Keratinocyte (primary cell): ENCODE measurements around the gene KDM3B. TPM values are rescaled to one million over a fixed set of nuclear protein-coding genes. Genes with fewer than 3 reads are reported as not detected.

Experiments used
- DNase-seq: peaks from one replicate; pipeline ENCODE4 v3.0.0-alpha.2; 2011; ENCODE audit warnings: low read depth, missing footprints, low spot score
- FAIRE-seq: peaks from 2 replicates; lab custom pipeline; 2011; peaks lifted over from hg19 to GRCh38; lab: Jason Lieb, UNC
- H2AFZ ChIP-seq: 2 replicates; pipeline ENCODE4 v1.6.0; 2012; ENCODE audit warnings: low read length, control low read depth, inconsistent platforms; ENCODE audit not compliant: control insufficient read depth
- H3K27ac ChIP-seq: 2 replicates; pipeline ENCODE4 v1.5.1; 2011; ENCODE audit warnings: low read length; ENCODE audit not compliant: control insufficient read depth, insufficient read depth
- H3K27me3 ChIP-seq: 3 replicates; pipeline ENCODE4 v1.6.0; 2011; ENCODE audit warnings: low read length; ENCODE audit not compliant: control insufficient read depth, insufficient read depth; ENCODE audit errors: extremely low read depth
- H3K36me3 ChIP-seq, 2 experiments: 2 replicates in 1 of 2; 3 replicates in 1 of 2; pipeline ENCODE4 v1.5.1; 2011; ENCODE audit warnings: low read length in 2 of 2, mild to moderate bottlenecking in 1 of 2; ENCODE audit not compliant: control insufficient read depth in 2 of 2, insufficient read depth in 2 of 2; ENCODE audit errors: extremely low read depth in 1 of 2
- H3K4me1 ChIP-seq: 3 replicates; pipeline ENCODE4 v1.5.1; 2011; ENCODE audit warnings: low read length; ENCODE audit not compliant: control insufficient read depth, insufficient read depth; ENCODE audit errors: extremely low read depth
- H3K4me2 ChIP-seq: 3 replicates; pipeline ENCODE4 v1.6.0; 2011; ENCODE audit warnings: low read depth, low read length; ENCODE audit not compliant: control insufficient read depth, insufficient read depth; ENCODE audit errors: extremely low read depth
- H3K4me3 ChIP-seq, 3 experiments: fragments of 200-600 bp in 1 of 3; sonication (generic) in 1 of 3; 2 replicates in 2 of 3; 3 replicates in 1 of 3; pipeline ENCODE4 v1.5.1; 2011 to 2016; ENCODE audit warnings: low read length in 3 of 3, mild to moderate bottlenecking in 3 of 3, control low read depth in 2 of 3, inconsistent platforms in 1 of 3, low read depth in 1 of 3, mixed read lengths in 1 of 3, mixed run types in 1 of 3, moderate library complexity in 1 of 3; ENCODE audit not compliant: control insufficient read depth in 2 of 3, insufficient read depth in 2 of 3; ENCODE audit errors: extremely low read depth in 1 of 3
- H3K79me2 ChIP-seq: 2 replicates; pipeline ENCODE4 v1.6.0; 2012; ENCODE audit warnings: low read length; ENCODE audit not compliant: control insufficient read depth, insufficient read depth
- H3K9ac ChIP-seq: 3 replicates; pipeline ENCODE4 v1.6.0; 2011; ENCODE audit warnings: low read length; ENCODE audit not compliant: control insufficient read depth, insufficient read depth; ENCODE audit errors: extremely low read depth
- H3K9me1 ChIP-seq: 3 replicates; pipeline ENCODE4 v1.6.0; 2011; ENCODE audit warnings: low read length; ENCODE audit not compliant: control insufficient read depth, insufficient read depth; ENCODE audit errors: extremely low read depth
- H3K9me3 ChIP-seq: 2 replicates; pipeline ENCODE4 v1.5.1; 2012; ENCODE audit warnings: low read depth, low read length; ENCODE audit not compliant: control insufficient read depth
- H4K20me1 ChIP-seq: 3 replicates; pipeline ENCODE4 v1.6.0; 2011; ENCODE audit warnings: low read length; ENCODE audit not compliant: control insufficient read depth, insufficient read depth; ENCODE audit errors: extremely low read depth
- EZH2 ChIP-seq: IDR thresholded peaks from one replicate; pipeline ENCODE4 v1.6.1; 2012; ENCODE audit warnings: inconsistent platforms, mild to moderate bottlenecking, low read length, moderate library complexity
- dilution Hi-C: fragments of 300-500 bp; cut with MboI; formaldehyde crosslinking; loops from one replicate; pipeline ENCODE4 v1.7.0; 2020; ENCODE audit warnings: low sequenced_read_pairs; ENCODE audit not compliant: extremely low pct_ligation_motif_present
- polyA plus RNA-seq, 5 experiments: library from polyadenylated mRNA; depleted of rRNA in 3 of 5; stranded (reverse) in 3 of 5; stranded (forward) in 1 of 5; unstranded in 1 of 5; fragments of >200 nt; gene quantifications; 1 replicate in 1 of 5; 2 replicates in 3 of 5; 3 replicates in 1 of 5; pipeline versions ENCODE4 v1.2.1 to v1.2.3, GENCODE V29; 2011 to 2012; ENCODE audit warnings: missing spikeins in 2 of 5, low read depth in 1 of 5, low replicate concordance in 1 of 5
- TF ChIP-seq, protein P1 (sequence below), 3 experiments: IDR thresholded peaks in 1 of 3; conservative IDR thresholded peaks in 1 of 3; optimal IDR thresholded peaks in 1 of 3; 2 replicates in 2 of 3; 3 replicates in 1 of 3; pipeline versions ENCODE3 to v1.5.1; 2011; ENCODE audit warnings: low read length in 3 of 3, mild to moderate bottlenecking in 3 of 3, moderate library complexity in 2 of 3, control low read depth in 1 of 3, inconsistent platforms in 1 of 3; ENCODE audit not compliant: insufficient read depth in 2 of 3; ENCODE audit errors: extremely low read depth in 1 of 3

The KDM3B gene
- polyA plus RNA-seq, 1 donor (not counting 4 experiments of a cell fraction or from before 2014, with no cell fraction given), result 28.8 TPM

DNA sequence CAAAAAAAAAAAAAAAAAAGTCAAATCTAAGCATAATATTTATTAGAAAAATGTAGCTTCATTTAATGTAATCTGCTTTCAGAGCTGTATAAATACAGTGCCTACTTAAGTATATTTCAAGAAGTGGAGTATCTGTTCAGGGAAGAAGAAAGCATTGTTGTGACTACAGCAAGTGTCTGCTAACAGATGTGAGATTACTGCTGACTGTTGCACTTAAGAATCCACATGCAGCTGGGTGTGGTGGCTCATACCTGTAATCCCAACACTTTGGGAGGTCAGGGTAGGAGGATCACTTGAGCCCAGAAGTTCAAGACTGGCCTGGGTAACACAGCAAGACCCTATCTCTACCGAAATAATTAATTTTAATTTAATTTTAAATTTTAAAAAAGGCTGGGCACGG, 19.0 kb downstream of the KDM3B start:
- Histone ChIP-seq H3K27me3 (no peaks in the 10 kb centered on the region), H3K36me3 (no peaks in the 10 kb centered on the region), H3K4me1 (no peaks in the 10 kb centered on the region), H3K27ac (no peak overlapping the region), H3K9me1 (peaks cover 3% of the 10 kb centered on the region), H3K9me3 (no peaks in the 10 kb centered on the region), H4K20me1 (peaks cover 4% of the 10 kb centered on the region), H3K79me2 (peaks cover 48% of the 10 kb centered on the region), H3K9ac (no peak overlapping the region), H3K4me3 (no peak overlapping the region), H2AFZ (no peak overlapping the region), H3K4me2 (no peak overlapping the region)
- dilution Hi-C loops, result no loop called here
- FAIRE-seq, result no peak
- no peak for TF ChIP-seq EZH2
- TF ChIP-seq, protein P1, sequence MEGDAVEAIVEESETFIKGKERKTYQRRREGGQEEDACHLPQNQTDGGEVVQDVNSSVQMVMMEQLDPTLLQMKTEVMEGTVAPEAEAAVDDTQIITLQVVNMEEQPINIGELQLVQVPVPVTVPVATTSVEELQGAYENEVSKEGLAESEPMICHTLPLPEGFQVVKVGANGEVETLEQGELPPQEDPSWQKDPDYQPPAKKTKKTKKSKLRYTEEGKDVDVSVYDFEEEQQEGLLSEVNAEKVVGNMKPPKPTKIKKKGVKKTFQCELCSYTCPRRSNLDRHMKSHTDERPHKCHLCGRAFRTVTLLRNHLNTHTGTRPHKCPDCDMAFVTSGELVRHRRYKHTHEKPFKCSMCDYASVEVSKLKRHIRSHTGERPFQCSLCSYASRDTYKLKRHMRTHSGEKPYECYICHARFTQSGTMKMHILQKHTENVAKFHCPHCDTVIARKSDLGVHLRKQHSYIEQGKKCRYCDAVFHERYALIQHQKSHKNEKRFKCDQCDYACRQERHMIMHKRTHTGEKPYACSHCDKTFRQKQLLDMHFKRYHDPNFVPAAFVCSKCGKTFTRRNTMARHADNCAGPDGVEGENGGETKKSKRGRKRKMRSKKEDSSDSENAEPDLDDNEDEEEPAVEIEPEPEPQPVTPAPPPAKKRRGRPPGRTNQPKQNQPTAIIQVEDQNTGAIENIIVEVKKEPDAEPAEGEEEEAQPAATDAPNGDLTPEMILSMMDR (optimal IDR thresholded peaks at IDR 0.05 in 1 of 3, IDR thresholded peaks at IDR 0.05 in 1 of 3, conservative IDR thresholded peaks at IDR 0.05 in 1 of 3; ENCODE audit: extremely low read depth in 1 of 3, insufficient read depth in 2 of 3, low read length in 3 of 3), result no peak
- DNase-seq, result no peak

DNA sequence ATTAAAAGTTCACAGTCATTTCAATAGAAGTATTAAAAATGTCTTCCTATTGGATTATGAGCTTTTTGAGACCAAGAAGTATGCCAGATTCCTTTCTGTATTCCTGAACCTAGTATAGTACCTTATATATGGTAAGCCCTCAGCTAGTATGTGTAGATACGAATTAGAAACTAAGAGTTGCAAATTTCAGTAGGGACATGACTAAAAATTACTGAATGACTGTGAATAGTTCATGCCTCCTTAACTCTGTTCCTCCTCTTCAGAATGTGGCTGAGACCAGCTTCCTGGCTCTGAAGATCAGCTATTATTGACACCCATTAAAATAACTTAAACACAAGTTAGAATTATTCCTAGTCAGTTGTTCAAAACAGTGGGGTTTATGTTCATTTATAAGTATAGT, 19.7 kb downstream of the KDM3B start:
- DNase-seq, result no peak
- peaks cover under 1 to 3% of the 10 kb centered on the region in 2 experiments for H3K36me3 ChIP-seq
- H2AFZ ChIP-seq, result no peak overlapping the region
- no peak overlapping the region for H3K4me2 ChIP-seq
- H3K79me2 ChIP-seq, result peaks cover 41% of the 10 kb centered on the region
- H3K4me1 ChIP-seq, result no peaks in the 10 kb centered on the region
- no peak overlapping the region for H3K9ac ChIP-seq
- H3K9me3 ChIP-seq, result no peaks in the 10 kb centered on the region
- H3K4me3 ChIP-seq, result no peak overlapping the region
- dilution Hi-C loops, result no loop called here
- no peak for FAIRE-seq
- TF ChIP-seq, protein P1 (optimal IDR thresholded peaks at IDR 0.05 in 1 of 3, IDR thresholded peaks at IDR 0.05 in 1 of 3, conservative IDR thresholded peaks at IDR 0.05 in 1 of 3; ENCODE audit: extremely low read depth in 1 of 3, insufficient read depth in 2 of 3, low read length in 3 of 3), result no peak
- no peak for TF ChIP-seq EZH2
- H3K9me1 ChIP-seq, result no peaks in the 10 kb centered on the region
- no peaks in the 10 kb centered on the region for H4K20me1 ChIP-seq
- H3K27ac ChIP-seq, result no peak overlapping the region
- no peaks in the 10 kb centered on the region for H3K27me3 ChIP-seq
